Measurements from ENCODE around the gene ADI1. TPM values are rescaled to one million over a fixed set of nuclear protein-coding genes. Genes with fewer than 3 reads are reported as not detected.
"Not testable (repeated sequence)": the region's sequence is repeated elsewhere in the genome, so short reads cannot be mapped to it uniquely, and the experiment has no call there.

ADI1 gene
- total and polyA plus RNA-seq, 2 of the 8 experiments (the other 6 are each of a cell fraction or from before 2014, with no cell fraction given) = 12.2 to 40.2 TPM

DNA sequence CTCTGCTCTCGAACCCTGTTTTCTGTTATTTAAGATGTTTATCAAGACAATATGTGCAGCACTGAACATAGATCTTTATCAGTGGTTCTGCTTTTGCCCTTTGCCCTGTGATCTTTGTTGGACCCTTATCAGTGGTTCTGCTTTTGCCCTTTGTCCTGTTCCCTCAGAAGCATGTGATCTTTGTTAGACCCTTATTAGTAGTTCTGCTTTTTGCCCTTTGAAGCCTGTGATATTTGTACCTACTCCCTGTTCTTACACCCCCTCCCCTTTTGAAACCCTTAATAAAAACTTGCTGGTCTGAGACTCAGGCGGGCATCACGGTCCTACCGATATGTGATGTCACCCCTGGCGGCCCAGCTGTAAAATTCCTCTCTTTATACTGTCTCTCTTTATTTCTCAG is 3.9 kb downstream of the ADI1 start:
- H3K27me3 ChIP-seq (replicated peaks in 1 of 4; ENCODE audit: control insufficient read depth in 3 of 4, extremely low read depth in 1 of 4, insufficient read depth in 3 of 4, low read length in 3 of 4); H4K91ac ChIP-seq (replicated peaks; ENCODE audit: insufficient read length, low read length); H3K27ac ChIP-seq (ENCODE audit: low read depth, low read length); H2AFZ ChIP-seq (ENCODE audit: low read length); H2BK5ac ChIP-seq (ENCODE audit: low read depth, low read length); H2BK15ac ChIP-seq (ENCODE audit: low read length); H3K9me3 ChIP-seq (ENCODE audit: insufficient read depth in 2 of 2, low read depth in 1 of 2, low read length in 1 of 2); H2AK5ac ChIP-seq (ENCODE audit: low read depth, low read length); H3K23ac ChIP-seq (ENCODE audit: insufficient read length); H2BK20ac ChIP-seq (ENCODE audit: low read length); H3K18ac ChIP-seq (ENCODE audit: extremely low read depth, low read length); H4K5ac ChIP-seq (ENCODE audit: insufficient read length, low read depth, low read length); H3K56ac ChIP-seq (replicated peaks; ENCODE audit: insufficient read length, low read depth, low read length); DNase-seq (ENCODE audit: low read depth in 1 of 2, low spot score in 2 of 2); H2BK120ac ChIP-seq (replicated peaks; ENCODE audit: low read depth, low read length); H2BK12ac ChIP-seq (ENCODE audit: low read depth, low read length); H4K20me1 ChIP-seq (replicated peaks in 1 of 2; ENCODE audit: control insufficient read depth in 1 of 2, insufficient read depth in 2 of 2, low read length in 2 of 2); H3K4ac ChIP-seq (replicated peaks; ENCODE audit: insufficient read length, low read depth, low read length); H4K8ac ChIP-seq (ENCODE audit: extremely low read depth, insufficient read depth, low read length); H3K4me1 ChIP-seq (replicated peaks in 1 of 4; ENCODE audit: control insufficient read depth in 3 of 4, insufficient read depth in 4 of 4, low read length in 3 of 4); H3K23me2 ChIP-seq (ENCODE audit: low read depth, low read length); H3K14ac ChIP-seq (ENCODE audit: insufficient read length); H3K4me3 ChIP-seq (ENCODE audit: extremely low read depth in 1 of 4, insufficient read depth in 2 of 4, low read depth in 3 of 4, low read length in 4 of 4); H3K4me2 ChIP-seq (ENCODE audit: insufficient read depth in 1 of 2, low read depth in 2 of 2, low read length in 2 of 2); POLR2A ChIA-PET (ENCODE audit: partially characterized antibody); H3K9ac ChIP-seq (replicated peaks in 1 of 4; ENCODE audit: extremely low read depth in 1 of 4, low read depth in 3 of 4, low read length in 3 of 4); H3K36me3 ChIP-seq (ENCODE audit: control insufficient read depth in 2 of 4, insufficient read depth in 4 of 4, low read length in 3 of 4); FAIRE-seq; H3K79me1 ChIP-seq (ENCODE audit: low read depth, low read length): not testable (repeated sequence)
- CTCF ChIA-PET (ENCODE audit: partially characterized antibody) = interaction anchor here (0.6 kb wide), 1 partner anchor 669 kb away, joined by 3 read pairs; no protein-coding TSS in a partner anchor
- 87% methylated on average over 5 of the region's 5 CpGs; no CpG with 5 or more reads in 1 of the 2 experiments for WGBS, 2 experiments (ENCODE audit: extremely low coverage in 1 of 2, insufficient coverage in 1 of 2, insufficient read length in 1 of 2, insufficient replicate concordance in 2 of 2, low coverage in 1 of 2, low lambda C conversion rate in 2 of 2, missing lambda C conversion rate in 1 of 2)
- peaks cover 0 to 11% of the 10 kb centered on the region in 2 experiments; a peak in 1 of 4 replicates for H3K79me2 ChIP-seq (ENCODE audit: control insufficient read depth in 1 of 2, insufficient read depth in 2 of 2, low read length in 2 of 2)

Measured in H1 (cell line).